Ovary (tissue), 3 donors: ENCODE results near the gene MUC2.

Experiments used
- CTCF ChIP-seq, 3 donors: fragments of 450-650 bp in 2 of 3; fragments of 200-600 bp in 1 of 3; IDR thresholded peaks; one replicate each; pipeline versions ENCODE4 v1.5.1 to v1.8.0; 2016 to 2022; ENCODE audit warnings: antibody characterized with exemption in 3 of 3, mild to moderate bottlenecking in 1 of 3
- POLR2A ChIP-seq: fragments of 450-650 bp; IDR thresholded peaks from one replicate; pipeline ENCODE4 v1.6.1; 2017; ENCODE audit warnings: antibody characterized with exemption, mild to moderate bottlenecking, moderate library complexity
- donor health status: DM: no; HTN: no; CAD: no.

- no peak for TF ChIP-seq CTCF (IDR thresholded peaks at IDR 0.05)
- no peak for TF ChIP-seq POLR2A
These were observed 30.5 kb upstream of the MUC2 start for GRCh38 chr11:1044160-1044559.
